HG03442 (cell line): ENCODE measurements around the gene MPIG6B.
"Not testable (repeated sequence)": the region's sequence is repeated elsewhere in the genome, so short reads cannot be mapped to it uniquely, and the experiment has no call there.

Experiments
- ATAC-seq: cut with Tn5 transposase; IDR thresholded peaks from one replicate; pipeline ENCODE4 v1.9.1; 2021; ENCODE audit warnings: mild to moderate bottlenecking, moderate library complexity; ENCODE audit not compliant: unreplicated experiment

The MPIG6B gene

GRCh38 chr6:31700740-31701401, 22.3 kb upstream of the MPIG6B start:
- no peak for ATAC-seq

DNA sequence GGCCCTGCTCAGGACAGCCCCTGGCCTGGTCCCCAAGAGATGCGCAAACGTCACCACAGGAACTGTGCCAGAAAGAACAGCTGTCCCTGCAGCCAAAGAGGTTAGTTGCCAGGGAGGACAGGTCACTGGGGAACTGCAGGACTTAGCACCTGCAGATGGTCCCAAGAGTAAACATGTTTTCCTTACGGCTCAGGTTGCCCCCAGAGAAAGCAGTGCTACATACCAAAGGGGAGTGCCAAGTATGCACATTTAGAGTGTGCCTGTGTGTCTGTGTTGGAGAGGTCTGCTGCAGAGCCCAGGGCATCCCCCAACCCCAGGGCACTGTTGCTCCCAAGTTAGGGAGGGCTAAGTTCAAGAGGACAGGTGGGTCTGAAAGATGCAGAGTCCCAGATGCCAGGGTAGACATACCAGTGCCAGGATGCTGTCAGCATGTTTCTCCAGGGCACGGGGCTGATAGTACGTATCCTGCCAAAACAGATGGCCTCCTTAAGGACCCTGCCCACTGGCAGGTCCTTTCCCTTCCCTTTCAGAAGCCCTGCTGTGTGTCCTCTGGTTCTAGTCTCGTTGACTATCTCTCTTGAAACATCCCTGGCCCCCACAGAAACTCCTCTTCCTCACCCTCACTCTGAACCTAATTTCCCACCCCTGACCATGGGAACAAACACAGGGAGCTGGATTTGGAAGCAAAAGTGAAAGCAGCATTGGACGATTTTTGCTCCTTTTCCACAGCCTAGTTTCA, 21.3 kb upstream of the MPIG6B start:
- no peak for ATAC-seq

DNA sequence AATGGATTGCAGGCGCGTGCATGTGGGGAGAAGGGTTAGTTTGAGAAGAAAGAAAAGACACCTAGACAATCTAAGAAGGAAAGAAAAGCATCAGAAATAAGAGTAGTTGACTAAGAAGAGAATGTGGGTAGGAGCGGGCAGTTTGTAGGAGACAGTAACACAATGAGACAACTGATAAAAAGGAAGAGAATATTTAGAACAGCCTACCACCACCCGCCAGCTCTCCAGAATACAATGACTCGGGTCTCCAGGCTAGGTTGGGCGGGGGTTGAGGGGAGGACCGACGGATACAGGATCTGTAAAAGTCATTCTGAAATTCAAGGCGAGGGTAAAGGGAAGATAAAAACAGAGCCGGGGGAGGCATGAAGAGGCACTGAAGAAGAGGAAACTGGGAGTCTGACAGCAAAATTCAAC, 20.8 kb upstream of the MPIG6B start:
- ATAC-seq, result no peak

- peak; percentile 86 for ATAC-seq
Measured at GRCh38 chr6:31702819-31703716, 20.1 kb upstream of the MPIG6B start, which contains the start of gene ABHD16A. ABHD16A (minus strand) TSS chr6:31703324; CDS start chr6:31703281, 43 bp downstream.

DNA sequence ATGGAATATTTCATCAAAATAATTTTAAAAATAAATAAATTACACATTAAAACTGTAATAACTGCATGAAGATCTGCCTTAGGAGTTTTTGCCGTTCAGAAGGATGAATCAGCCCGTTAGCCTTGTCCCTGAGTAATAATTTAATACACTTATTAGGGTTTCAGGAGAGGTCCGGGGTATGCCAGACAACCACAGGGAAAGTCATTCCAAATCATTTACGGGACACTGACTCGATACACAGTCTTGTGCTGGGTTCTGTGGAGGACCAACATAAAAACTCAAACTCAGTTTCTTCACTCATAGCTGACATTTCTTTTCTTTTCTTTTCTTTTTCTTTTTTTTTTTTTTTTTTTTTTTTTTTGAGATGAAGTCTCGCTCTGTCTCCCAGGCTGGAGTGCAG, 17.2 kb upstream of the MPIG6B start:
- ATAC-seq, result no peak

- no peak for ATAC-seq
Measured at GRCh38 chr6:31706599-31706998, 16.6 kb upstream of the MPIG6B start, which contains the start of gene LY6G6F. LY6G6F (plus strand) TSS chr6:31706866; CDS start chr6:31706907, 41 bp downstream.

GRCh38 chr6:31707701-31708100, 15.5 kb upstream of the MPIG6B start:
- no peak for ATAC-seq

- no peak for ATAC-seq
Measured at GRCh38 chr6:31708224-31708623, 14.9 kb upstream of the MPIG6B start.

GRCh38 chr6:31709157-31709556, 14.0 kb upstream of the MPIG6B start:
- ATAC-seq, result not testable (repeated sequence)

GRCh38 chr6:31710523-31711219, 12.5 kb upstream of the MPIG6B start:
- no peak for ATAC-seq

GRCh38 chr6:31711233-31711632, 11.9 kb upstream of the MPIG6B start:
- ATAC-seq, result no peak

DNA sequence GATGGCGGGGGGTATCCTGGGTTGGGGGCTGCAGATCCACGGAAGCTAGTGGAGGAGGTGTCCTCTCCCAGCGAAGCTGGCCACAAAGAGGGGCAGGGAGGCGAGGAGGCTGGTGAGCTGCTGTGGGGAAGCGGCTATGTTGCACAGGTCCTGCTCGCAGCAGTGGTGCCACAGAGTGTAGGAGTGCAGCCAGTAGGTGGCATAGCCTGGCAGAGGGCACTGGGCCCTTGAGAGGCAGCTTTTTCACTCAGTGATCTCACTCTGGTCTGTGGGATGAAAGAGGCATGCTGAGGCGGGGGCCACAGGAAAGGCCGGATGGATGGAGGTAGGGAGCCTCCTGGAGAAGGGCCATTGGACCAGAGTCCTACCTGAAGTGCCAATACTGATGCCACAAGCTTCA, 10.9 kb upstream of the MPIG6B start:
- no peak for ATAC-seq

GRCh38 chr6:31713465-31713864, 9.7 kb upstream of the MPIG6B start:
- no peak for ATAC-seq

GRCh38 chr6:31713991-31714684, 9.0 kb upstream of the MPIG6B start:
- ATAC-seq, result no peak

DNA sequence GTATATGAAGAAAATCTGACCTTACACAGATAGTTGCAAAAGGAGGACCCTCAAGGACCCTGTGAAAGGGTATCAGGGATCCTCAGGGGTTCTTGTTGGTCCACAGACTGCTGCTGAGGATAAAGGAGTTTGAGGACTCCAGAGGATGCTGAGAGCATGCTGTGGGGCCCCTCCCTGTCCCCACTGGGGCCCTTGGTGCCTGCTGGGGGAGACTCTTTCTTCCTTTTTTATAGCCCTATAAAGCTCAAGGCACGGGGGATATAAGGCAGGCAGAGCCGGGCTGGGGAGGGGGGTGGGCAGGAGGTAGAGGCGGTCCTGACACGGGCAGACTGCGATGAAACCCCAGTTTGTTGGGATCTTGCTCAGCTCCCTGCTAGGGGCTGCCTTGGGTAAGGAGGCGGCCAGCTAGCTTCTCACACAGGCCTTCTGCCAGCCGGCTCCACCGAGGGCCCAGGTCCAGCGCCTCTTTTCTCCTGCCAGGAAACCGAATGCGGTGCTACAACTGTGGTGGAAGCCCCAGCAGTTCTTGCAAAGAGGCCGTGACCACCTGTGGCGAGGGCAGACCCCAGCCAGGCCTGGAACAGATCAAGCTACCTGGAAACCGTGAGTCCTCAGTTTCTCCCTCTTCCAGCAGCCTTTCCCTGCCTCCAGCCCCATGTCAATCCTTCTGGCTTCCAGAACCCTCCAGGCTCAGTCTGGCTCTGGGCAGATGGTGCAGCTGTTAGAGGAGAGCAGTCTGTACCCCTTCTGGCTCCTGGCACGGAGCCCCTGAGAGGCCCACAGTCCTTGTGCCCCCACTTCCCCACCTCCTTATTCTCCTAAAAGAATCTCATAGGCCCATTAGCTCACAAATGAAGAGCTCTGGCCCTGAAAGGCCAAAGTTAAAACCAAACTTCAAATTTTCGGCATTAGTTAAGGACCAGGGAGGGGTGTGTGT, 7.9 kb upstream of the MPIG6B start, which contains the start of gene LY6G6D:
LY6G6D (plus strand) TSS at position 327 of the 937 bp plus-strand sequence; CDS start at position 335, 8 bp downstream.
- no peak for ATAC-seq

GRCh38 chr6:31717499-31718222, 5.5 kb upstream of the MPIG6B start:
- ATAC-seq, result no peak

DNA sequence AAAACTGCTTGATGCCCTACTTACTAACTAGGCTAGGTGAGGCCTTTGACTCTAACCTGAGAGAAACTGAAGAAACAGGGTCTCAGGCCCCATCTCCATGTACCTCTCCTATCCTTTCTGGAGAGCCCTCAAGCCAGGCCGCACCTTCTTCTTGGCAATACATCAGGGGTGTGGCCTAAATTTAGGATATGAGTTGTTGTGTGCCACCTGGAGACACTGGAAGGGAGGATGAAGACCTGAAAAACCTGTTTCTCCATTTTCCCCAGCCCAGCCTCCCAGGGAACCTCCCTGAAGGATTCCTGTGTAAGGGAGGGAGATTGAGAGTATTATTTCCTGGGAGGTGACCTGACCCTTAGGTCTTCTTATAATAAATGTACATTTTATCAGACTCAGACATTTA, 4.9 kb upstream of the MPIG6B start:
- ATAC-seq, result no peak

- ATAC-seq, result no peak
Measured at GRCh38 chr6:31719001-31719400, 4.2 kb upstream of the MPIG6B start.
